Stimulated activated CD4-positive, alpha-beta T cell treated with anti-CD3 and anti-CD28 coated beads, Interleukin-15, amount 100 ng/mL, for 1 hour (primary cell): ENCODE data around the gene IKBKE.
A peak's percentile ranks its signal among the peaks of the same experiment; 100 is the strongest.

Experiments used
- DNase-seq, 2 donors: peaks; one replicate each; pipeline ENCODE4 v3.0.0-alpha.2; 2020; ENCODE audit warnings: low read depth in 1 of 2, low spot score in 1 of 2

IKBKE gene

GRCh38 chr1:206495011-206495461 lies 24.8 kb downstream of the IKBKE start:
- no peak for DNase-seq

DNA sequence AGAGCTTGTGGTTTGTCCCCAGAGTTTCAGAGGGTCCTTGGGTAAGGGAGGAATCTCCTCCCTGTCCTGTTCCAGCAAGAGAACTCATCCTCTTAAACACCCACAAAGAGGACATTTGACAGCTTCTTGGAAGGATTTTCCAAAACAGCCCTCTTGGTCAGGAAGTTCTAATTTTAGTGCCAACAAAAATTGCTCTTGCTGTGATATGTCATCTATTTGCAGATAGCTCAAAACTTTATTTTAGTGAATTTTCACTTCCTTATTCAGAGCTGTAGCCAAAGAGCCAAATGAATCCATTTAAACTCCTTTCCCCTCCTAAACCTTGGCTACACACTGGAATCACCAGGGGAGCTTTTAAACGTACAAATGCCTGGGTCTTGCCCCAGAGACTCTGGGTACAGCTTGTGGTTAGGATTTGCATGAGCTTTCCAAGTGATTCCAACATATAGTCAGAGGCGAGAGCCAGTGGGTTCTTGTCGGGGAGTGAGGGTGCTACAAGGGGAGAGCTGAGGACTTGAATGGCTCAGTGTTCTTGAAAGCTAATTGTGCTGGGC lies 25.3 kb downstream of the IKBKE start:
- DNase-seq, result no peak

DNA sequence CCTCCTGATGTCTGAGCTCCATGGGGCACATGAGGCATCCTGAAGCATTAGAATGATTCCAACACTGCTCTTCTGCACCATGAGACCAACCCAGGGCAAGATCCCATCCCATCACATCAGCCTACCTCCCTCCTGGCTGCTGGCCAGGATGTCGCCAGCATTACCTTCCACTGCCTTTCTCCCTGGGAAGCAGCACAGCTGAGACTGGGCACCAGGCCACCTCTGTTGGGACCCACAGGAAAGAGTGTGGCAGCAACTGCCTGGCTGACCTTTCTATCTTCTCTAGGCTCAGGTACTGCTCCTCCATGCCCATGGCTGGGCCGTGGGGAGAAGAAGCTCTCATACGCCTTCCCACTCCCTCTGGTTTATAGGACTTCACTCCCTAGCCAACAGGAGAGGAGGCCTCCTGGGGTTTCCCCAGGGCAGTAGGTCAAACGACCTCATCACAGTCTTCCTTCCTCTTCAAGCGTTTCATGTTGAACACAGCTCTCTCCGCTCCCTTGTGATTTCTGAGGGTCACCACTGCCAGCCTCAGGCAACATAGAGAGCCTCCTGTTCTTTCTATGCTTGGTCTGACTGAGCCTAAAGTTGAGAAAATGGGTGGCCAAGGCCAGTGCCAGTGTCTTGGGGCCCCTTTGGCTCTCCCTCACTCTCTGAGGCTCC lies 26.0 kb downstream of the IKBKE start:
- DNase-seq, result no peak

- DNase-seq, result no peak
Measured at GRCh38 chr1:206497363-206497762, 27.1 kb downstream of the IKBKE start.

DNA sequence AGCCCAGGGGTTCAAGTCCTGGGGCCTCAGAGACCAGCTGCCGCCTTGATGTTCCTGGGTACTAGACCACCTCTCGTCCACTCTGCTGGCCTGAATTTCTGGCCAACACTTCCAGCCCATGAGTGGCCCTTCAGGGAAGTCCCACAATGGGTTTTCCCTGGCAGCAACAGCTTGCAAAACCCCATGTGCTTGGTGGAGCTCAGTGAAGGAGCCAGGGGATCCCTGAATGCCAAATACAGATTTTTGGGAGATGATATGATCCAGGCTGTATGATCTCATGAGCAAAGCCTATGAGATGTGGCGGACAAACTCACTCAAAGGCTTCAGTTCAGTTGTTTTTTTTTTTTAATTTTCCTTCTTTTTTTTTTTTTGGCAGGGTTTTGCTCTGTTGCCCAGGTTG lies 27.5 kb downstream of the IKBKE start:
- no peak for DNase-seq

- DNase-seq, result no peak
Measured at GRCh38 chr1:206498685-206499084, 28.4 kb downstream of the IKBKE start.

- DNase-seq, result no peak
Measured at GRCh38 chr1:206500046-206500445, 29.8 kb downstream of the IKBKE start.

DNA sequence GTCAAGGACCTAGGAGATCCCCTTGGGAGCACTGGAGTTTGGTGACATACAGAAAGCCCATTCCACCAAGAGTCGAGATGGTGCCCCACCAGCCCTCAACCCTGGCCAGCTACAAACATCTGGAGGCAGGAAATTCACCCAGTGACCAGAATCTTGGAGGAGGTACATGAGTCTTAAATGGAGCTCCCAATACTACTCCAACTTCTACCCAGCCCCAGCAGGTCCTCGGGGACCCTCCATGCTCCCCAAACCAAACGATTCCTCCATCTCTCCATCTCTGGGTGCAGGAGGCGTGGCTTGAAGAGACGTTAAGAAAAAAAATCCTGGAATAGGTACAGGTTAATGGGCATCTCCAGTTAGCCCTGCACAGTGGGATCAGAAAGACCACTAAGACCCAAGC lies 31.6 kb downstream of the IKBKE start:
- DNase-seq, result no peak

- DNase-seq, result no peak
Measured at GRCh38 chr1:206502403-206502802, 32.1 kb downstream of the IKBKE start.

DNA sequence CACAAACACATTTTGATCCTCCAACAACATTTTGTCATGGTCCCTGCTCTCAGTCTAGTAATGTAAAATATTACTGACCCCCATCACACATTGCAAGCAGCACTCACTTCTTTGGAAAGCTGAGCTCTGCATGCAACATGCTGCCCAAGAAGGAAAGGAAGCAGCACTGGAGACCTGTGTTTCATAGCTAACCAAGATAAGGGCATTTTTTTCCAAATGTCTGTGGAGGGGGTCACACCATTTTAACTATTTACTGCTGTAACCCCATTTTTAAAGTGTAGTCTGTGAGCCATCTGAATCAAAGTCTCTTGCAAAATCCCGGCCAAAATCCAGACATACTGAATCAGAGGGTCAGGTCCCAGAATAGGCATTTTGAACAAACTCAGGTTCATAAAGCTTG lies 32.5 kb downstream of the IKBKE start:
- no peak for DNase-seq

- DNase-seq, result no peak
Measured at GRCh38 chr1:206503591-206504362, 33.5 kb downstream of the IKBKE start.

DNA sequence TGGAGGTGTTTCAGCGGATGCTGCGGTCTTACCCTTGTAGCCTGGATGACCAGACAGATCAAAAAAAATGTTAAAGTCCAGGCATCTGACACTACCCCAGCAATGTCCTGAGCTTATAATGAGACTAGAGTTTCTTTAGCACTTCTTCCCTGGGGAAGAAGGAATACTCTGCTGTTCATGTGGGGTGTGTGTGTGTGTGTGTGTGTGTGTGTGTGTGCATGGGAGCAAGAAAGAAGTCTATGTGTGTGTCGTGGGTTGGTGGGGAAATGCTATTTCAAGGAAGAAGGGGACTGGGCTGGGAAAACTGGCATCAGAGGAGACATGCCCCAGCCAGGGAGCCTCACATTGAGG lies 34.1 kb downstream of the IKBKE start:
- no peak for DNase-seq

DNA sequence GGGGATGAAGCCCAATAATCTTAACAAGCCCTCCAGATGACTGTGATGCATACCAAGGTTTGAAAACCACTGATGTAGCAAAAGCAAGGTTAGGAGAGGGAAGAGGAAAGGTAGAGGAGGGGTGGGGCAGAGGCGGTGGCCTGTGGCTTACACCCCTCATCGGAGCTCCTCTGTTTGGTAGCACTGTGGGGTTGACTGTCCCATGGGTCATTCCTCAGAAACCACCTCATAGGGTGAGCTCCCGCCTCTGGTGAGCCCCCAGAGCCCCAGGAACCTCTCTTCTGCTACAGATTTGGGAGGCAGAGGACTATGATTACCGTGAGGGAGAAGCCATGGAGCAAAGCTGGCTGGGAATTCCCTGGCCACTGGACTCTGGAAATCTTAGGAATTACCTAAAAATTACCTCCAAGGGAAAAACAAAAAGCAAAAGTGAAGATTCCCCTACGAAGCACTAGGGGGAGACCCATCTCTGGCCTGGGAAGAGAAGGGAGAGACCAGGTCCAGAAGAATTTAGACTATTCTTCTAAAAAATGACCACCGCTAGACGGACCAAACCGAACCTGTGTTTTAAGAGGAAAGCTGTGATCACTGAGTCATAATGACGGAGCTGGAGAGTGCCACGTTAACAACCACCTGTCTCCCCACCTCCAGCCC lies 35.6 kb downstream of the IKBKE start:
- DNase-seq, result no peak

GRCh38 chr1:206506405-206507283 lies 36.4 kb downstream of the IKBKE start:
- DNase-seq, result no peak

DNA sequence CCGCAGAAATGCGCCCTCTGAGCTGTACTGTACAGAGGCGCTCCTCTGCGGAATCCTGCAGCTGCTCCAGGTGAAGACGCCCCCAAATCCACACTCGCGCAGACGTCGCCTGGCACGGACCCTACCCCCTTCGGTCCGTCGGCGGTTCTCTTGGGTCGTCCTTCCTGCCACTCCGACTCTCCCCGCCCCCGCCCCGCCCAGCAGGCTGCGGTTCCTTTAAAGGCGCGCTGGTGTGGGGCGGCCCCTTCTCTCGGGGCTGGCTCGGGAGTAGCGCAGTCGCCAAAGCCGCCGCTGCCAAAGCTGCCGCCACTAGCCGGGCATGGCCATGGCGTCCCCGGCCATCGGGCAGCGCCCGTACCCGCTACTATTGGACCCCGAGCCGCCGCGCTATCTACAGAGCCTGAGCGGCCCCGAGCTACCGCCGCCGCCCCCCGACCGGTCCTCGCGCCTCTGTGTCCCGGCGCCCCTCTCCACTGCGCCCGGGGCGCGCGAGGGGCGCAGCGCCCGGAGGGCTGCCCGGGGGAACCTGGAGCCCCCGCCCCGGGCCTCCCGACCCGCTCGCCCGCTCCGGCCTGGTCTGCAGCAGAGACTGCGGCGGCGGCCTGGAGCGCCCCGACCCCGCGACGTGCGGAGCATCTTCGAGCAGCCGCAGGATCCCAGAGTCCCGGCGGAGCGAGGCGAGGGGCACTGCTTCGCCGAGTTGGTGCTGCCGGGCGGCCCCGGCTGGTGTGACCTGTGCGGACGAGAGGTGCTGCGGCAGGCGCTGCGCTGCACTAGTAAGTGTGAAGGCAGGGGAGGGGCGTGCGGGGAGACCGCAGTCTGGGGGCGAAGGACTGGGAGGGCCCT lies 37.2 kb downstream of the IKBKE start, which contains the start of gene RASSF5:
Gene RASSF5, plus strand, starts transcription at position 248 of the 846 bp plus-strand sequence. Its CDS starts 72 bp downstream, at position 320.
- DNase-seq, result peak; percentile 69 to 75

- no peak for DNase-seq
Measured at GRCh38 chr1:206508130-206508889, 38.0 kb downstream of the IKBKE start.

GRCh38 chr1:206508956-206509355 lies 38.7 kb downstream of the IKBKE start:
- no peak for DNase-seq

- no peak for DNase-seq
Measured at GRCh38 chr1:206509612-206510257, 39.5 kb downstream of the IKBKE start.

DNA sequence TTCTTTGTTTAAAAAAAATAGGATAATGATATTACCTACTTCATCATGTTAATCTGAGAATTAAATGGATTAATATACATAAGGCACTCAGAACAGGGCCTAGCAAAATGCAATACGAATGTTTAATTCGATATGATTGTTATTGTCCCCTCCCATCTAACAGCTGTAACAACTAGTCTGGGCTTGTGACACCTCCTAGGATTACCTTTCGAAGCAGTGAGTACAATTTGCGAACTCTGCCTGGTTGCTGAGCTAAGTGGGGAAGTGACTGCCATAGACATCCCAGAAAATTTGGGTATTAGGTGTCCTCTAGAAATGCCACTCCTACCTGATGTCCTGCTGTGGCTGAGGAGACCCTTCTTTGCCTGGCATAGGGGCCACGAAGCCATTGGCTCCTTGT lies 40.1 kb downstream of the IKBKE start:
- no peak for DNase-seq
